ENCODE data around the gene WWOX.

DNA sequence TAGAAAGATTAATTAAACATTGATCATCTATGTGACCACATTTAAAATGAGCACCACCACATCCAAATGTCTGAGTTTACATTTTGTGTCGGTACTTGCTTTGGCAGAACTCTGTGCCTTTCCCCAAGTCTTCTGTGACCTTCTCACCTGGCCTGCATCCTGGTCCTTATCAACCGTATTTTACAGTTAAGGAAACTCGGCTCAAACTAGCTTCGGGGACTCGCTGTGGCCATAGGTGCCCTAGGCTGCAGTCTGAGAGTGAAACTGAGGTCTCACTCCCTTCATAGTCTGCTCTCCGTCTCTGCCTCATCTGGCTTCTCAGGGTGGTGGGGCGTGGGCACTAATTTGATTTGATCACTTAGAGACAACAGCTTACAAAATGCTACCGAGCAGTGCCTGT is 555.5 kb downstream of the WWOX start:
- no peak for TF ChIP-seq CTCF (IDR thresholded peaks at IDR 0.05; ENCODE audit: extremely low read depth in 1 of 2, insufficient read depth in 1 of 2, low read depth in 1 of 2, low read length in 2 of 2)
- TF ChIP-seq EZH2 (IDR thresholded peaks at IDR 0.05; ENCODE audit: borderline replicate concordance, low read depth, low read length, severe bottlenecking) = no peak
- TF ChIP-seq MYC (IDR thresholded peaks at IDR 0.05; ENCODE audit: low read depth, low read length) = no peak
- TF ChIP-seq POLR2A (IDR thresholded peaks at IDR 0.05; ENCODE audit: low read depth, low read length) = no peak
- TF ChIP-seq MAX (IDR thresholded peaks at IDR 0.05; ENCODE audit: insufficient read depth, insufficient read length) = no peak
